SH-SY5Y (cell line): Measurements from ENCODE around the gene SYT12.

ENCODE experiments used
- GATA2 ChIP-seq: IDR thresholded peaks from 2 replicates; pipeline ENCODE4 v1.6.1; 2011; ENCODE audit warnings: mild to moderate bottlenecking, low read depth, low read length
- GATA3 ChIP-seq: IDR thresholded peaks from 2 replicates; pipeline ENCODE4 v1.6.1; 2011; ENCODE audit warnings: low read depth, mild to moderate bottlenecking, low read length, moderate library complexity

GRCh38 chr11:66974724-66975404, 48.1 kb upstream of the SYT12 start, which contains the start of gene C11orf86:
- TF ChIP-seq GATA2 (no peak), GATA3 (no peak)
